Measurements from ENCODE around the gene STK32C. TPM values are rescaled to one million over a fixed set of nuclear protein-coding genes. Genes with fewer than 3 reads are reported as not detected.

STK32C gene
- total and polyA plus RNA-seq, 2 experiments from 2014 or later, result 17.5 to 23.8 TPM

DNA sequence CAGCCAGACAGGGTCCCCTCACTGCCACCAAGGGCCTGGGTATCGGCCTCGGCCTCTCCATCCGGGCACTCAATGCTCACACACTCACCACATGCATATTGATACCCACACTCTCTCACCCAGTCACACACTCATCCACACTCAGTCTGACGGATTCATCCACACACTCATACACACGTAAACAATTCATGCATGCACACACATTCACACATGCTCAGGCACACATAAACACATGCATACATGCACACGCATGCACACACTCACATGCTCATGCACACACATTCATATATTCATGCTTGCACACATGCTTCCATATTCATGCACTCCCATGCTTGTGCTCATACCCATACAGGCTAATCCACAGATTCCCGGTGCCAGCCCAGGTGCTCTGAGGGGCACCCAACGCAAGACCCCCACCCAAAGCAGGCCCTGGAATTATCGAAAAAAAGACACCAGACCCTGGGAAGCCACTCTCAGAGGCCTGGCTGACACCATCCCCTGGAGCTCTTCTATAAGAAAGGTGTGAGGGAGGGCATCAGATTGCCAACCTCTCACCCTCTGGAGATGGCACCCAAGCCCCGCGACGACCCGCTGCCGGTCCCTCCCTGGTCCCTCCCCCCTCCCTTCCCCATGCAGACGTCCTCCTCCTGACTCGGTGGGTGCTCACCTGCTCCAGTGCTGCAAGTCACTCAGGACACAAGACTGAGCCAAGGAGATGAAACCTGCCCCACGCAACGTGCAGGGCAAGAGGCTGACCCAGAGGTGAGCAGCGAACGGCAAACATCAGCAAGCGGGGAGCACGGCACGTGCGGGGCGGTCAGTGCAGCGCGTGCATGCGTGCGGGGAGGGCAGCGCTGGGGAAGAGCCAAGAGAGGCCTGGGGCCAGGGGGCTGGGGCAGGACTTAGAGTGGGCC is 15.2 kb downstream of the STK32C start:
- Histone ChIP-seq H3K27ac (no peak overlapping the region), H3K36me3 (no peaks in the 10 kb centered on the region)
- TF ChIP-seq, protein P1, sequence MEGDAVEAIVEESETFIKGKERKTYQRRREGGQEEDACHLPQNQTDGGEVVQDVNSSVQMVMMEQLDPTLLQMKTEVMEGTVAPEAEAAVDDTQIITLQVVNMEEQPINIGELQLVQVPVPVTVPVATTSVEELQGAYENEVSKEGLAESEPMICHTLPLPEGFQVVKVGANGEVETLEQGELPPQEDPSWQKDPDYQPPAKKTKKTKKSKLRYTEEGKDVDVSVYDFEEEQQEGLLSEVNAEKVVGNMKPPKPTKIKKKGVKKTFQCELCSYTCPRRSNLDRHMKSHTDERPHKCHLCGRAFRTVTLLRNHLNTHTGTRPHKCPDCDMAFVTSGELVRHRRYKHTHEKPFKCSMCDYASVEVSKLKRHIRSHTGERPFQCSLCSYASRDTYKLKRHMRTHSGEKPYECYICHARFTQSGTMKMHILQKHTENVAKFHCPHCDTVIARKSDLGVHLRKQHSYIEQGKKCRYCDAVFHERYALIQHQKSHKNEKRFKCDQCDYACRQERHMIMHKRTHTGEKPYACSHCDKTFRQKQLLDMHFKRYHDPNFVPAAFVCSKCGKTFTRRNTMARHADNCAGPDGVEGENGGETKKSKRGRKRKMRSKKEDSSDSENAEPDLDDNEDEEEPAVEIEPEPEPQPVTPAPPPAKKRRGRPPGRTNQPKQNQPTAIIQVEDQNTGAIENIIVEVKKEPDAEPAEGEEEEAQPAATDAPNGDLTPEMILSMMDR (IDR thresholded peaks at IDR 0.05; ENCODE audit: low read depth, low read length), result no peak

DNA sequence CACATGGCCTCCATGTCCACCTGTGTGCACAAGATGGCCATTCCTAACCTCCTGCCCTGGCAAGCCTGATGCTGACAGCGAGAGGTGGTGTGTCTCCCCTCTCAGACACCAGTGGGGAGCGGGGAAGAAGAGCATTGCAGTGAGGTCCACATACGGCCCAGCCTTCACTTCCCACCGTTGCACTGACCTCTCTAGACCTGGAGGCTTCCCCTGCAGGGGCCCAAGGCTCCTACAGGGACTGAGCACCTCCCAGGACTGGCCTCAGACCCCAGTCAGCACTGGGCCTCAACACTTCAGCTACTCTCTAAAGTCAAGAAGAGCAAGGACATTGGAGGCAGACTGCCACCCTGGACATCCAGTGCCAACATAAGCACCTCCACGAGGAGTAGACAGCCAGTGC is 15.9 kb downstream of the STK32C start:
- no peaks in the 10 kb centered on the region for H3K9me3 ChIP-seq (ENCODE audit: low read depth)
- H3K4me3 ChIP-seq, result no peak overlapping the region
- TF ChIP-seq, protein P1 (IDR thresholded peaks at IDR 0.05; ENCODE audit: low read depth, low read length), result no peak
- no peaks in the 10 kb centered on the region for H3K4me1 ChIP-seq (ENCODE audit: low read depth)
- no peak overlapping the region for H3K27ac ChIP-seq
- H3K27me3 ChIP-seq, result peaks cover 7% of the 10 kb centered on the region
- no peak for DNase-seq (ENCODE audit: low read depth in 1 of 2, low spot score in 1 of 2)
- no peaks in the 10 kb centered on the region for H3K36me3 ChIP-seq

More for the DNA sequence above, 15.2 kb downstream of the STK32C start:
- no peaks in the 10 kb centered on the region for H3K9me3 ChIP-seq (ENCODE audit: low read depth)
- H3K27me3 ChIP-seq, result peaks cover 7% of the 10 kb centered on the region
- H3K4me3 ChIP-seq, result no peak overlapping the region
- no peak for DNase-seq (ENCODE audit: low read depth in 1 of 2, low spot score in 1 of 2)
- H3K4me1 ChIP-seq (ENCODE audit: low read depth), result no peaks in the 10 kb centered on the region

DNA sequence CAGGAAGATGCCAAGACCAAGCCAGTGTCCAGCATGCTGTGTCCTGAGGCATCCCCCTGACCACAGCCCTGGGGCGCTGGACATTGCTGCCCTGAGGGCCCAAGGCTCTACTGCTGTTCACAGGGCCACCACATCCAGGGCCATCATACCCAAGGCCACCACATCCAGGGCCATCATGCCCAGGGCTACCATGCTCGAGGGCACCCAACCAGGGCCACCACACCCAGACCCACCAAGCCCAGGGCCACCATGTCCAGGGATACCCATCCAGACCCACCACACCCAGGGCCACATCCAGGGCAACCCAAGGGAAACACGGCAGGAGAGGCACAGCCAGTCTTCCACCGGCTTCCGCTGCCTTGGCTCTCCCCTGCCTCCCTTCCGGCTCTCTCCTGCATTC is 17.1 kb downstream of the STK32C start:
- no peak overlapping the region for H3K4me3 ChIP-seq
- TF ChIP-seq, protein P1 (IDR thresholded peaks at IDR 0.05; ENCODE audit: low read depth, low read length), result no peak
- H3K27ac ChIP-seq, result no peak overlapping the region
- no peaks in the 10 kb centered on the region for H3K9me3 ChIP-seq (ENCODE audit: low read depth)
- no peaks in the 10 kb centered on the region for H3K36me3 ChIP-seq
- H3K4me1 ChIP-seq (ENCODE audit: low read depth), result no peaks in the 10 kb centered on the region
- DNase-seq (ENCODE audit: low read depth in 1 of 2, low spot score in 1 of 2), result no peak
- peaks cover 9% of the 10 kb centered on the region for H3K27me3 ChIP-seq

DNA sequence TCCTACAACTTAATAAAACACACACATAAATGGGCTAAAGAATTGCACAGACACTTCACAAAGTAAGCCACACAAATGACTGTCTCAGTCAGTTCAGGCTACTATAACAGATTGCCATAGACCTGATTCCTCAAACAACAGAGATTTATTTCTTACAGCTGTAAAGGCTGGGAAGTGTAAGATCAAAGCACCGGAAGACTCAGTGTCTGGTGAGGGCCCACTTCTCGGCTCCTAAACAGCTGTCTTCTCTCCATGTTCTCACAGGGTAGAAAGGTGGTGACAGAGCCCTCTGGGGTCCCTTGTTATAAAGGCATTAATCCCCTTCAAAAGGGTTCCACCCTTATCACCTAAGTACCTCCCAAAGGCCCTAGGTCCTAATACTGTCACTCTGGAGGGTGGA is 18.3 kb downstream of the STK32C start:
- H3K4me1 ChIP-seq (ENCODE audit: low read depth), result no peaks in the 10 kb centered on the region
- TF ChIP-seq, protein P1 (IDR thresholded peaks at IDR 0.05; ENCODE audit: low read depth, low read length), result no peak
- no peak overlapping the region for H3K4me3 ChIP-seq
- no peaks in the 10 kb centered on the region for H3K36me3 ChIP-seq
- no peaks in the 10 kb centered on the region for H3K9me3 ChIP-seq (ENCODE audit: low read depth)
- no peak for DNase-seq (ENCODE audit: low read depth in 1 of 2, low spot score in 1 of 2)
- no peak overlapping the region for H3K27ac ChIP-seq
- peaks cover 12% of the 10 kb centered on the region for H3K27me3 ChIP-seq

DNA sequence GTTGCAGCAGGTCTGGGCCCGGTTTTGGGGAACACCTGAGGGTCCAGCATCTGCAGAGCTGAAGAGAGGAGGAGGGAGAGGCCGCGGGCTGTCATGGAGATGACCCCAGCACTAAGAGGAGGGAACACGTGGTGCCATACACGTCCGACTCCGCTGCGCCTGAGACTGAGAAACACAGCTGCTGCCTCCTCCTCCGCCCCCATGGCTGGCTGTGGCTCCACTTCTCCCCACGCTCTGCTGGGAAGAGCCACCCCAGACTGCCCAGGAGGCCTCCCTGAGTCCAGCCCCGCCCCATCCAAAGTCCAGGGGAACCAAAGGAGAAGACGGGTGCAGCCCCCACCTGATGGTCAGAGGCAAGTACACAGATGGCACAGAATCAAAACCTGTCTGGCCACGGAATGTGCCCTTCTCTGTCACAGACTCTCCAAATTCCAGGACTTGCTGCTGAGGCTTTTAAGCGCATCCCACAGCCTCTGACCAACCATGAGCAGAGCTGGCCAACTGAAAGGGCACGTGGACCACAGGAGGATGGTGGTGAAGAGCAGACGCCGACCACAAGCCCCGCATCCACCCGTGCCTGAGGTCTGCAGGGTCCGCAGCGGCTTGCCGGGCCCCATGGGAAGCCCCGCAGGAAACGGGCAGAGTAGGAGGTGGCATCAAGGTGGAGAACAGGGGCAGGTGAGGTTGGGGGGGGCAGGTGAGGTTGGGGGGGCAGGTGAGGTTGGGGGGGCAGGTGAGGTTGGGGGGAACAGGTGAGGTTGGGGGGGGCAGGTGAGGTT is 24.0 kb downstream of the STK32C start:
- peaks cover 15% of the 10 kb centered on the region for H3K27me3 ChIP-seq
- H3K4me1 ChIP-seq (ENCODE audit: low read depth), result no peaks in the 10 kb centered on the region
- no peak overlapping the region for H3K4me3 ChIP-seq
- TF ChIP-seq, protein P1 (IDR thresholded peaks at IDR 0.05; ENCODE audit: low read depth, low read length), result no peak
- no peak for DNase-seq (ENCODE audit: low read depth in 1 of 2, low spot score in 1 of 2)
- no peaks in the 10 kb centered on the region for H3K36me3 ChIP-seq
- H3K9me3 ChIP-seq (ENCODE audit: low read depth), result no peaks in the 10 kb centered on the region
- no peak overlapping the region for H3K27ac ChIP-seq
